A549 (cell line): ENCODE data around the gene MAPKAPK2. TPM values are rescaled to one million over a fixed set of nuclear protein-coding genes. Genes with fewer than 3 reads are reported as not detected.

ENCODE experiments used
- ATAC-seq, 2 experiments: fragments of 200-7000 bp in 1 of 2; fragments of >200 bp in 1 of 2; cut with Nextera tagmentation in 1 of 2; cut with Tn5 transposase in 1 of 2; 3 replicates each; pipeline versions ENCODE4 v1.8.0 to v1.9.1; 2018 to 2020; ENCODE audit warnings: mild to moderate bottlenecking in 1 of 2, moderate library complexity in 1 of 2
- CTCF ChIA-PET: fragments of 300-600 bp; sonication (Branson Sonifier 250); formaldehyde crosslinking; extraction: SDS; loops from one replicate; lab custom pipeline; 2021; ENCODE audit warnings: antibody characterized with exemption, inconsistent platforms; lab: Yijun Ruan, JAX
- POLR2A ChIA-PET: fragments of 350-600 bp; formaldehyde crosslinking; extraction: SDS; loops from one replicate; lab custom pipeline; 2021; ENCODE audit warnings: antibody characterized with exemption, inconsistent platforms; lab: Yijun Ruan, JAX
- DNase-seq, 2 experiments: peaks; one replicate each; pipeline versions ENCODE4 v3.0.0 to v3.0.0-alpha.2; 2011 to 2016; ENCODE audit warnings: low read depth in 1 of 2, low spot score in 1 of 2
- FAIRE-seq: peaks from 2 replicates; lab custom pipeline; 2011; peaks lifted over from hg19 to GRCh38; lab: Jason Lieb, UNC
- H3K27ac ChIP-seq, 2 experiments: fragments of >200 bp; sonication (Bioruptor Twin); formaldehyde crosslinking; 3 replicates each; pipeline ENCODE4 v1.5.1; 2016 to 2017
- H3K4me1 ChIP-seq: fragments of >200 bp; sonication (Bioruptor Twin); formaldehyde crosslinking; 3 replicates; pipeline ENCODE4 v1.6.1; 2016
- H3K4me2 ChIP-seq: fragments of >200 bp; sonication (Bioruptor Twin); formaldehyde crosslinking; 3 replicates; pipeline ENCODE4 v1.6.1; 2016
- H3K4me3 ChIP-seq: fragments of >200 bp; sonication (Bioruptor Twin); formaldehyde crosslinking; 3 replicates; pipeline ENCODE4 v1.5.1; 2016
- H3K9me3 ChIP-seq: fragments of >200 bp; sonication (Bioruptor Twin); formaldehyde crosslinking; 3 replicates; pipeline ENCODE4 v1.6.1; 2016
- CBX2 ChIP-seq: fragments of 200-600 bp; sonication (generic); IDR thresholded peaks from 2 replicates; pipeline ENCODE4 v1.6.1; 2016; ENCODE audit warnings: low read depth, mild to moderate bottlenecking, borderline replicate concordance
- CEBPB ChIP-seq, 2 experiments: fragments of >200 bp in 1 of 2; sonication (Bioruptor Twin) in 1 of 2; formaldehyde crosslinking in 1 of 2; IDR thresholded peaks; 2 replicates each; pipeline ENCODE4 v1.6.1; 2012 to 2016
- EP300 ChIP-seq, 2 experiments: fragments of >200 bp; sonication (Bioruptor Twin); formaldehyde crosslinking; IDR thresholded peaks; 2 replicates in 1 of 2; 3 replicates in 1 of 2; pipeline ENCODE4 v1.6.1; 2016 to 2017
- ESRRA ChIP-seq: fragments of 150-350 bp; IDR thresholded peaks from 2 replicates; pipeline ENCODE4 v1.6.1; 2014; ENCODE audit warnings: mild to moderate bottlenecking, low read length, borderline replicate concordance
- FOSB ChIP-seq: fragments of 250-450 bp; sonication (Bioruptor Pico); IDR thresholded peaks from 2 replicates; pipeline ENCODE4 v1.5.0; 2020; ENCODE audit warnings: mild to moderate bottlenecking, moderate library complexity
- HOXA7 ChIP-seq: fragments of 250-450 bp; sonication (Bioruptor Pico); IDR thresholded peaks from 2 replicates; pipeline ENCODE4 v1.5.0; 2020; ENCODE audit warnings: mild to moderate bottlenecking, moderate library complexity
- HOXB13 ChIP-seq: fragments of 250-450 bp; sonication (Bioruptor Pico); IDR thresholded peaks from 2 replicates; pipeline ENCODE4 v1.5.0; 2020; ENCODE audit warnings: low read depth, mild to moderate bottlenecking, moderate library complexity
- JUN ChIP-seq, 2 experiments: fragments of >200 bp; sonication (Bioruptor Twin); formaldehyde crosslinking; IDR thresholded peaks; 2 replicates in 1 of 2; 3 replicates in 1 of 2; pipeline ENCODE4 v1.6.1; 2016 to 2017
- MAFK ChIP-seq: fragments of 450-650 bp; IDR thresholded peaks from 2 replicates; pipeline ENCODE4 v1.6.1; 2014; ENCODE audit not compliant: partially characterized antibody
- MAZ ChIP-seq: fragments of 150-350 bp; IDR thresholded peaks from 2 replicates; pipeline ENCODE4 v1.6.1; 2014; ENCODE audit warnings: antibody characterized with exemption, low read depth, low read length, borderline replicate concordance
- MYC ChIP-seq: IDR thresholded peaks from 2 replicates; pipeline ENCODE4 v1.6.1; 2012; ENCODE audit warnings: mild to moderate bottlenecking, inconsistent platforms, low read length, improper control_type of control experiment, borderline replicate concordance
- NFE2L2 ChIP-seq: fragments of 150-350 bp; conservative IDR thresholded peaks from 2 replicates; pipeline ENCODE4 v1.6.1; 2014; ENCODE audit warnings: low read length
- NPAS2 ChIP-seq: fragments of 250-450 bp; sonication (Bioruptor Pico); IDR thresholded peaks from 2 replicates; pipeline ENCODE4 v1.8.0; 2022; ENCODE audit warnings: mild to moderate bottlenecking, moderate library complexity, borderline replicate concordance
- NR3C1 ChIP-seq: fragments of >200 bp; sonication (Bioruptor Twin); formaldehyde crosslinking; IDR thresholded peaks from 3 replicates; pipeline ENCODE4 v1.6.1; 2017
- POLR2A ChIP-seq: IDR thresholded peaks from 2 replicates; pipeline ENCODE4 v1.6.1; 2012; ENCODE audit warnings: mild to moderate bottlenecking, low read length
- POLR2AphosphoS2 ChIP-seq: conservative IDR thresholded peaks from 2 replicates; pipeline ENCODE4 v1.6.1; 2012; ENCODE audit warnings: low read length, improper control_type of control experiment, inconsistent platforms
- TP53 ChIP-seq: fragments of 250-450 bp; sonication (Bioruptor Pico); IDR thresholded peaks from 2 replicates; pipeline ENCODE4 v1.5.0; 2021; ENCODE audit warnings: mild to moderate bottlenecking, moderate library complexity
- ZC3H11A ChIP-seq: fragments of 450-650 bp; IDR thresholded peaks from 2 replicates; pipeline ENCODE4 v1.6.1; 2014; ENCODE audit warnings: antibody characterized with exemption, mild to moderate bottlenecking
- ZNF302 ChIP-seq: fragments of 250-450 bp; sonication (Bioruptor Pico); IDR thresholded peaks from 2 replicates; pipeline ENCODE4 v1.9.0; 2021; ENCODE audit warnings: inconsistent platforms, mild to moderate bottlenecking, moderate library complexity
- WGBS: methylation state at CpG from one replicate; pipeline ENCODE4 v1.1.6; 2017; ENCODE audit errors: missing lambda C conversion rate; 5-methylcytosine and 5-hydroxymethylcytosine counted together
- polyA plus RNA-seq, 4 experiments: library from polyadenylated mRNA; depleted of rRNA in 3 of 4; stranded (reverse); fragments of >200 nt; fragmentation: RNase III in 1 of 4; extraction: RNeasy Plus Mini Kit Qiagen cat#74134 plus additional on column Dnase treatment in 1 of 4; gene quantifications; 2 replicates in 3 of 4; 3 replicates in 1 of 4; pipeline ENCODE4 v1.2.3, GENCODE V29; 2011 to 2017
- TF ChIP-seq, protein P1 (sequence below): fragments of 250-450 bp; sonication (Bioruptor Pico); IDR thresholded peaks from 2 replicates; pipeline ENCODE4 v1.5.0; 2021; ENCODE audit warnings: mild to moderate bottlenecking, moderate library complexity, borderline replicate concordance
- TF ChIP-seq, protein P2 (sequence below): IDR thresholded peaks from 2 replicates; pipeline ENCODE4 v1.6.1; 2012

Gene MAPKAPK2
- polyA plus RNA-seq, 2 of the 4 experiments (the other 2 are of a cell fraction), result 37.2 to 43.0 TPM

DNA sequence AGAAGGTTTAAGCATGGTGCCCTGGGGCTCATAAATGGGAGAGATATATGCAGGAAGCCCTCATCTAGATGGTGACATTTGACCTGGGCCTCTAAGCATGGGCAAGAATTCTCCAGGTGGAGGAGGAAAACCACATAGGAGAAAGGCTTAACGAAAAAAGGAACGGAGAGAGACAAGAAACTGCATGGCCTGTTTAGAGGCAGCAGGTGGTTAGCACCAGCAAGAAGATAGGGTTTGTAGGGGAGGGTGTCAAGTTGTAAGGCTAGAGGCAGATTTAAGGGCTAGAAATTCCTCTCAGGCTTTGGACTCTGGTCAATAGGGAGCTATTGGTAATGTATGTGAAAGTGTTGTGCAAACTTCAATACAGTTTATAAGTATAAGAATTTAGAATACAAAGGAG, 8.2 kb upstream of the MAPKAPK2 start:
- 75% methylated on average over 2 of the region's 2 CpGs for WGBS
- CTCF ChIA-PET, result interaction anchor here (1.3 to 6.6 kb wide), 4 partner anchors 11 to 46 kb away, joined by 3 to 97 read pairs (median 6); no protein-coding TSS in a partner anchor
- no peak overlapping the region for H3K27ac ChIP-seq
- FAIRE-seq (no peak), DNase-seq (no peak)
- TF ChIP-seq, protein P1, sequence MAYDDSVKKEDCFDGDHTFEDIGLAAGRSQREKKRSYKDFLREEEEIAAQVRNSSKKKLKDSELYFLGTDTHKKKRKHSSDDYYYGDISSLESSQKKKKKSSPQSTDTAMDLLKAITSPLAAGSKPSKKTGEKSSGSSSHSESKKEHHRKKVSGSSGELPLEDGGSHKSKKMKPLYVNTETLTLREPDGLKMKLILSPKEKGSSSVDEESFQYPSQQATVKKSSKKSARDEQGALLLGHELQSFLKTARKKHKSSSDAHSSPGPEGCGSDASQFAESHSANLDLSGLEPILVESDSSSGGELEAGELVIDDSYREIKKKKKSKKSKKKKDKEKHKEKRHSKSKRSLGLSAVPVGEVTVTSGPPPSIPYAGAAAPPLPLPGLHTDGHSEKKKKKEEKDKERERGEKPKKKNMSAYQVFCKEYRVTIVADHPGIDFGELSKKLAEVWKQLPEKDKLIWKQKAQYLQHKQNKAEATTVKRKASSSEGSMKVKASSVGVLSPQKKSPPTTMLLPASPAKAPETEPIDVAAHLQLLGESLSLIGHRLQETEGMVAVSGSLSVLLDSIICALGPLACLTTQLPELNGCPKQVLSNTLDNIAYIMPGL (CRISPR knock-in tag), result no peak
- TF ChIP-seq NR3C1, result no peak
- TF ChIP-seq, all 56 proteins: peak for 0
- no peak for ATAC-seq
- H3K4me2 ChIP-seq, result no peak overlapping the region
- H3K4me1 ChIP-seq, result peaks cover 29% of the 10 kb centered on the region
- POLR2A ChIA-PET, result no interaction called here
- H3K4me3 ChIP-seq, result no peak overlapping the region
- no peaks in the 10 kb centered on the region for H3K9me3 ChIP-seq

DNA sequence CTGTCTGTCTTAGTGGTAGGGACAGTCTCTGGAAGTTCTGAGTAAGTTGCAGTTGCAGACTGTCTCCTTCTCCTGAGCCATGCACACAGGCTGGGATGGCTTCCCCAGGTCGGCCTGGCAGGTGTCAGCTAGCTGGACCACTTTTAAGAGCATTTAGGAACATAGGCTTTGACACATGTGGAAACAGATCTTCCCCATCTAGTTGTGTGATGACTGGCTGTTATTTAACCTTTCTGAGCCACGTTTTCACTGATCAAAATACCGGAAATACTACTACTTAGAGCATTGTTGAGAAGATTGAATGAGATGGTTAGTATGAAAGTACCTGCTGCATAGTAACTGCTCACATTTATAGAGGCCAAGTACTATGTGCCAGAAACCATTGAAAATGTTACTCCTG, 6.2 kb upstream of the MAPKAPK2 start:
- CTCF ChIA-PET, result interaction anchor here (1.2 to 2.0 kb wide), 3 partner anchors 12 to 15 kb away, joined by 3 to 7 read pairs (median 4); no protein-coding TSS in a partner anchor

DNA sequence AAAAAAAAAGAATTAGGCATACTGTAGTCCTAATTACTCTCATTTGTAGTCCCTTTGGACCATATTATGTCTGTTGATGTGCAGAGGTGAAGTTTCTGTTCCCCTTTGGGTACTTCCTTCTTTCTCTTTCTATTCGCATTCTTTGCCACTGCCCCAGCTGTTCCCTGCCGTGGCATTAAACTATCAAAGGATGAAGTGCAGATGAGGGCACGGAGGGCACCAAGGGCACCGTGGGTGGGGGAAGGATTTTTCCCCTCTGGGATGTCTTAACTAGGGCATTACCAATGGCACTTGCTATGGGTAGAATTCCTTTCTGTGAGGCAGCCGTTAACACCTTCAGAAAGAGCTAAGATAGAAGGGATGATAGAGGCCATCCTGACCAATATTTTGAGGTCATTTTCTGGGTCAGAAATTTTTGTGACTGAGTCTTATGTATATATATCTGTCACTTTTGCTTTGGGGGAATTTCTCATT, 4.9 kb upstream of the MAPKAPK2 start:
- ATAC-seq (no peak), FAIRE-seq (no peak), DNase-seq (no peak)
- Histone ChIP-seq H3K4me2 (no peak overlapping the region), H3K9me3 (no peaks in the 10 kb centered on the region), H3K4me1 (peaks cover 14% of the 10 kb centered on the region), H3K4me3 (no peak overlapping the region), H3K27ac (no peak overlapping the region)
- CTCF ChIA-PET, result interaction anchor here (0.7 to 2.0 kb wide), 4 partner anchors 14 to 302 kb away, joined by 3 to 7 read pairs (median 3); no protein-coding TSS in a partner anchor
- POLR2A ChIA-PET, result no interaction called here
- TF ChIP-seq, protein P2, sequence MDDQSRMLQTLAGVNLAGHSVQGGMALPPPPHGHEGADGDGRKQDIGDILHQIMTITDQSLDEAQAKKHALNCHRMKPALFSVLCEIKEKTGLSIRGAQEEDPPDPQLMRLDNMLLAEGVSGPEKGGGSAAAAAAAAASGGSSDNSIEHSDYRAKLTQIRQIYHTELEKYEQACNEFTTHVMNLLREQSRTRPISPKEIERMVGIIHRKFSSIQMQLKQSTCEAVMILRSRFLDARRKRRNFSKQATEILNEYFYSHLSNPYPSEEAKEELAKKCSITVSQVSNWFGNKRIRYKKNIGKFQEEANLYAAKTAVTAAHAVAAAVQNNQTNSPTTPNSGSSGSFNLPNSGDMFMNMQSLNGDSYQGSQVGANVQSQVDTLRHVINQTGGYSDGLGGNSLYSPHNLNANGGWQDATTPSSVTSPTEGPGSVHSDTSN, result no peak
- TF ChIP-seq ZC3H11A (no peak), CBX2 (no peak), CEBPB (IDR thresholded peaks at IDR 0.05) (no peak), MAZ (no peak), POLR2A (no peak), HOXA7 (no peak), POLR2AphosphoS2 (no peak)
- 68% methylated on average over 5 of the region's 5 CpGs for WGBS

More for the DNA sequence above, 6.2 kb upstream of the MAPKAPK2 start:
- Histone ChIP-seq H3K4me2 (no peak overlapping the region), H3K9me3 (no peaks in the 10 kb centered on the region), H3K4me1 (peaks cover 16% of the 10 kb centered on the region), H3K4me3 (no peak overlapping the region), H3K27ac (no peak overlapping the region)
- WGBS, result 33% methylated on average over 3 of the region's 3 CpGs
- no peak for ATAC-seq
- no peak for DNase-seq
- no peak for FAIRE-seq
- POLR2A ChIA-PET, result no interaction called here
- no peak for TF ChIP-seq NPAS2 (CRISPR knock-in tag)
- TF ChIP-seq NR3C1, result no peak
- no peak for TF ChIP-seq EP300 (IDR thresholded peaks at IDR 0.05)
- no peak for TF ChIP-seq ZNF302 (CRISPR knock-in tag)
- no peak for TF ChIP-seq TP53 (CRISPR knock-in tag)
- no peak for TF ChIP-seq MAFK
- no peak for TF ChIP-seq FOSB
- no peak for TF ChIP-seq ESRRA
- TF ChIP-seq MYC, result no peak
- no peak for TF ChIP-seq HOXB13 (CRISPR knock-in tag)
- no peak for TF ChIP-seq NFE2L2
- TF ChIP-seq JUN (IDR thresholded peaks at IDR 0.05), result no peak
